GM18520 (cell line): ENCODE results near the gene KRTAP2-1.
"Not testable (repeated sequence)": the region's sequence is repeated elsewhere in the genome, so short reads cannot be mapped to it uniquely, and the experiment has no call there.

Experiments
- ATAC-seq: cut with Tn5 transposase; IDR thresholded peaks from one replicate; pipeline ENCODE4 v1.9.1; 2021; ENCODE audit not compliant: unreplicated experiment

KRTAP2-1 gene

DNA sequence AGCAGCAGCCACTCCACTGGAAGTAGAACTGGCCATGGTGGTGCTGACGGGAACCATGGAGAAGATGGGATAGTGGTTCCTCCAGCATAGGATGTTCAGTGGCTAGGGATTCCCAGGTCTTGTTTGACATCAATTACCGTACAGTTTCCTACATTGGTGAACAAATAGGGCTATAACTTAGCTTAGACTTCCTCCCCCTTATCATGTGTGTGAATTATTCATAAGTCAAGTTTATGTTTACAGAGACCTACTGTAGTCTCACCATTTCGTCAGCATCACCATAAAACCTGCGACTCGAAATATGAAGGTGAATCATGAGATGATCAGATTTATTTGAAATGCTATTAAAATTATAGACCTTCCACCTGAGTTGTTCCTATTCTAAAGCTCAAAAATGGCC lies 11.6 kb upstream of the KRTAP2-1 start:
- ATAC-seq: no peak

DNA sequence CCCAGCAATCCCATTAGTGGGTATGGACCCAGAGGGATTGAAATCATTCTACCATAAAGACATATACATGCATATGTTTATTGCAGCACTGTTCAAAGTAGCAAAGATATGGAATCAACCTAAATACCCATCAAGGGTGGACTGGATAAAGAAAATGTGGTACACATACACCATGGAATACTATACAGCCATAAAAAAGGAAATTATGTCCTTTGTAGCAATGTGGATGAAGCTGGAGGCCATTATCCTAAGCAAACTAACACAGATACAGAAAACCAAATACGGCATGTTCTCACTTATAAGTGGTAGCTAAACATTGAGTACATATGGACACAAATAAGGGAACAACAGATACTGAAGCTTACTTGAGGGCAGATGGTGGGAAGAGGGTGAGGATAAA lies 10.4 kb upstream of the KRTAP2-1 start:
- no peak for ATAC-seq

DNA sequence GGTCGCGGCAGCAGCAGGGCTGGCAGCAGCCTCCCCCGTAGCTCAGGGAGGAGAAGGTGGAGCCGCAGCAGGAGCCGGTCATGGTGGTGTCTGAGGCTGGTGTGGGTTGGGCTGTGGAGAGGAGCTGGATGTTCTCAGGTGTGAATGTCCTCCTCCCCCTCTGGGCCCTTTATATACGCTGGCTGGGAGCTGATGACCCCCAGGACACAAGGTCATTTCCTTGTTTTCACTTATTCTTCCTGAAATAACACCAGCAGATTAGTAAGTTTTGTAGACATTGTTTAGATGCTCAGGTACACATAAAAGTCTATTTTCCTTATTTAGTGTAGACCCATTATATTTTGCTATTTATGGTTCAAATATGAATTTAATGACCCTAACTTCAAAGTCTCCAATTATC lies 8.0 kb upstream of the KRTAP2-1 start, which contains the start of gene KRTAP2-2:
KRTAP2-2 (minus strand) TSS at position 101 of the 400 bp plus-strand sequence; CDS start at position 82, 19 bp downstream.
- not testable (repeated sequence) for ATAC-seq

DNA sequence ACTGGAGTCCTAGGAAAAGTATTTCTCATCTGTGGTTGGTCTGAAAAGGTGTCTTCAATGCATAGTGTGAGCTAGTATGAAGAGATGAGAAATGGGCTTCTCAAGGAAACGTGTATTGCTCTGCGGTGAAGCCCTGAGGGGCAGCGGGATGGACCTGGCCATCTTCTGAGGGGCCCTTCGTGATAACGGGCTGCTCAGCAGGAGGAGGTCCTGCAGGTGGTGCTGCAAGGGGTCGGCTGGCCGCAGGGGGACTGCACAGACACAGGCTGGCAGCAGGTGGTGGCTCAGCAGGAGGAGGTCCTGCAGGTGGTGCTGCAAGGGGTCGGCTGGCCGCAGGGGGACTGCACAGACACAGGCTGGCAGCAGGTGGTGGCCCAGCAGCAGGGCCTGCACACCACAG lies 7.4 kb upstream of the KRTAP2-1 start:
- not testable (repeated sequence) for ATAC-seq

- ATAC-seq: no peak
These were observed 6.9 kb upstream of the KRTAP2-1 start for GRCh38 chr17:41054025-41054424.

GRCh38 chr17:41052566-41052965 lies 5.5 kb upstream of the KRTAP2-1 start:
- no peak for ATAC-seq

GRCh38 chr17:41049110-41049509 lies 2.0 kb upstream of the KRTAP2-1 start:
- no peak for ATAC-seq

GRCh38 chr17:41048441-41048840 lies 1.3 kb upstream of the KRTAP2-1 start:
- ATAC-seq: no peak

DNA sequence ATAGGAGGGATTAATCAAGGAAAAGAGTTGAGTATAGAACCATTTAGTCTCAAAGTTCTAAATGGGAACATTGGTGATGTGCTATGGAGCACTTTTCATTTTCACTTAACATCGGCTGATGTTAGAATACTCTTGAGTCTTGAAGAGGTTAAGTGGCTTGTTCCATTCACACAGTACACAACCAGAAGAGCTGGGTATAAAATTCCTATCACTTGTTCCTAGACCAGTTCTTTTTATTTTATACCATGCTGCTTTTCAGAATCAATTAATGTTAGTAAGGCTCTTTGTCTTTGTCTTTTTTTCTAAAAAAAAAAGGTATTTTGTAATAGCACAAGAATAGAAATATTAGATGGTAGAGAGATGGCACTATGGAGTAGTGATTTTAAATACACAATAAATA lies 4.2 kb downstream of the KRTAP2-1 start:
- ATAC-seq: no peak

GRCh38 chr17:41040783-41041571 lies 6.1 kb downstream of the KRTAP2-1 start, which contains the start of gene KRTAP1-1:
KRTAP1-1 (minus strand) TSS chr17:41041450; CDS start chr17:41041397, 53 bp downstream.
- ATAC-seq: not testable (repeated sequence)

DNA sequence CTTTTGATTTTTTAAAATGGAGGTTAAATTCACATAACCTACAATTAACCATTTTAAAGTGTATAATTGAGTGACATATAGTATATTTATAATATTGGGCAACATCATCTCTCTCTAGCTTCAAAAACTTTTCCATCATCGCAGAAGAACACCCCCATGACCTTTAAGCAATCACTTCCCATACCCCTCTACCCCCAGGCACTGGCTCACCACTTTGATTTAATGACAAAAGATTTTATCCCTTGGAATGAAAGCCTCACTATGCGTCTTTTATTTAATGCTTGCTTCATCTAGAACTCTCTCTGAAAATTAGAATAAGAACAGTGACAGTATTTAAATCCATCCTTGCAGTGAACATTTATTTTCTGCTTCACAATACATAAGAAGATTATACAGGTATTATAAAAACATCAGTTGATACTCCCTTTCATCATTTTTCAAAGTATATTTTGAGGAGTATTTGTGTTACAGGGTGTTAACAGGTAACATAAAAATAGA lies 9.2 kb downstream of the KRTAP2-1 start:
- no peak for ATAC-seq

GRCh38 chr17:41034346-41034935 lies 12.7 kb downstream of the KRTAP2-1 start, which contains the start of gene KRTAP1-3:
KRTAP1-3 (minus strand) TSS chr17:41034874; CDS start chr17:41034821, 53 bp downstream.
- not testable (repeated sequence) for ATAC-seq

GRCh38 chr17:41029633-41030245 lies 17.4 kb downstream of the KRTAP2-1 start, which contains the start of gene KRTAP1-4:
KRTAP1-4 (minus strand) TSS chr17:41030195; CDS start chr17:41030078, 117 bp downstream.
- ATAC-seq: no peak

GRCh38 chr17:41026715-41027471 lies 20.2 kb downstream of the KRTAP2-1 start, which contains the start of gene KRTAP1-5:
KRTAP1-5 (minus strand) TSS chr17:41027208; CDS start chr17:41027155, 53 bp downstream.
- no peak for ATAC-seq

GRCh38 chr17:41024697-41025096 lies 22.4 kb downstream of the KRTAP2-1 start:
- no peak for ATAC-seq

- ATAC-seq: no peak
These were observed 26.8 kb downstream of the KRTAP2-1 start for GRCh38 chr17:41020336-41020735.

GRCh38 chr17:41019415-41019814 lies 27.7 kb downstream of the KRTAP2-1 start:
- ATAC-seq: no peak

DNA sequence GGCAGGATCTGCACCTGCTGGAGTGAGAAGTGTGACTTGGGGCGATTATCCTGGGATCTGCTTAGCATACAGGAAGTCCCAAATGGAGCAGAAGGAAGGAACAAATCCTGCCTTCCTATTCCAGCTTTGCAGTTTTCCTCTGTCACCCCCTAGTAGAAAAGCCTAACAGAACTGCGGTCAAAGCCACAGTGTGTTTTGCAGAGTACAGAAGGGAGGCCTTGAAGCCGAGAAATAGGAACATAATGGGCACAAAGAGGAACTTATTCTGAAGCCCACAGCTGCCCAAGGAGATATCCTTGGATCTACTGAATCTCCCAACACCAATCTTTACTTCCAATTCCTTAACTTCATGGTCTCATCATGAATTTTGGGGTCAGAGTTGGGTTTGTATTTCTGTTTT lies 28.6 kb downstream of the KRTAP2-1 start:
- no peak for ATAC-seq

- ATAC-seq: no peak
These were observed 30.4 kb downstream of the KRTAP2-1 start for GRCh38 chr17:41016578-41017215.

GRCh38 chr17:41015454-41015853 lies 31.7 kb downstream of the KRTAP2-1 start:
- no peak for ATAC-seq
